GM08714 (cell line): ENCODE results near the gene MSRB3.

ENCODE experiments used
- H3K4me3 ChIP-seq: fragments of 200-500 bp; sonication (Bioruptor generic); 2 replicates; pipeline ENCODE4 v1.5.1; 2014; ENCODE audit warnings: mild to moderate bottlenecking, low read length, inconsistent platforms
- ZNF274 ChIP-seq: IDR thresholded peaks from 2 replicates; pipeline ENCODE4 v1.6.1; 2012; ENCODE audit warnings: mild to moderate bottlenecking, low read depth, low read length

The MSRB3 gene

GRCh38 chr12:65327207-65328076 is 49.0 kb downstream of the MSRB3 start:
- no peak for TF ChIP-seq ZNF274
- no peak overlapping the region for H3K4me3 ChIP-seq

- TF ChIP-seq ZNF274 = no peak
- no peak overlapping the region for H3K4me3 ChIP-seq
These were observed 51.2 kb downstream of the MSRB3 start for GRCh38 chr12:65329721-65330120.

GRCh38 chr12:65330331-65330730 is 51.8 kb downstream of the MSRB3 start:
- TF ChIP-seq ZNF274 = no peak
- no peak overlapping the region for H3K4me3 ChIP-seq

GRCh38 chr12:65331456-65331855 is 53.0 kb downstream of the MSRB3 start:
- no peak overlapping the region for H3K4me3 ChIP-seq
- no peak for TF ChIP-seq ZNF274

- H3K4me3 ChIP-seq = no peak overlapping the region
- no peak for TF ChIP-seq ZNF274
These were observed 55.2 kb downstream of the MSRB3 start for GRCh38 chr12:65333649-65334048.

- no peak for TF ChIP-seq ZNF274
These were observed 56.0 kb downstream of the MSRB3 start for GRCh38 chr12:65334521-65334920.

GRCh38 chr12:65335021-65335714 is 56.7 kb downstream of the MSRB3 start:
- no peak overlapping the region for H3K4me3 ChIP-seq
- no peak for TF ChIP-seq ZNF274

More at GRCh38 chr12:65334521-65334920, 56.0 kb downstream of the MSRB3 start:
- H3K4me3 ChIP-seq = no peak overlapping the region

GRCh38 chr12:65335981-65336380 is 57.5 kb downstream of the MSRB3 start:
- H3K4me3 ChIP-seq = no peak overlapping the region
- no peak for TF ChIP-seq ZNF274

GRCh38 chr12:65339161-65339560 is 60.7 kb downstream of the MSRB3 start:
- TF ChIP-seq ZNF274 = no peak
- H3K4me3 ChIP-seq = no peak overlapping the region

GRCh38 chr12:65343230-65343629 is 64.7 kb downstream of the MSRB3 start:
- no peak overlapping the region for H3K4me3 ChIP-seq
- no peak for TF ChIP-seq ZNF274

GRCh38 chr12:65343801-65344200 is 65.3 kb downstream of the MSRB3 start:
- no peak overlapping the region for H3K4me3 ChIP-seq
- TF ChIP-seq ZNF274 = no peak

- no peak for TF ChIP-seq ZNF274
- H3K4me3 ChIP-seq = no peak overlapping the region
These were observed 77.0 kb downstream of the MSRB3 start for GRCh38 chr12:65355461-65355860.

GRCh38 chr12:65362234-65363031 is 84.0 kb downstream of the MSRB3 start:
- TF ChIP-seq ZNF274 = no peak
- H3K4me3 ChIP-seq = no peak overlapping the region

- H3K4me3 ChIP-seq = no peak overlapping the region
- TF ChIP-seq ZNF274 = no peak
These were observed 85.6 kb downstream of the MSRB3 start for GRCh38 chr12:65364046-65364445.

GRCh38 chr12:65367396-65367795 is 88.9 kb downstream of the MSRB3 start:
- H3K4me3 ChIP-seq = no peak overlapping the region
- TF ChIP-seq ZNF274 = no peak
